ENCODE data around the gene ALKBH4.

DNA sequence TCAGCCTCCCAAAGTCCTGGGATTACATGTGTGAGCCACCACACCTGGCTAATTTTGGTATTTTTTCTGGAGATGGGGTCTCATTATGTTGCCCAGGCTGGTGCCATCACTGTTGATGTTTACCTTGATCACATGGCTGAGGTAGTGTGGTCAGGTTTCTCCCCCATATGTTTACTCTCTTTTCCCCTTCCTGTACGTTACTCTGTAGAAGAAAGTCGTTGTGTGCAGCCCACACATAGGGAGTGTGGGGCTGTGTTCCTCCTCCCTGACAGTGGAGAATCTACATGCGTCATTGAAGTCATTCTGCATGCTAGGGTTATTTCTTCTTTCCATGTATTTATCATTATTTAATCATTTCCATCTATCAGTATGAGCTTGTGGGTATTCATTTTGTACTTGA lies 47.6 kb downstream of the ALKBH4 start:
- TF ChIP-seq BCL11A (IDR thresholded peaks at IDR 0.05; ENCODE audit: low read depth in 2 of 2, low read length in 2 of 2) (no peak), JUN (IDR thresholded peaks at IDR 0.05; ENCODE audit: low read depth, low read length) (no peak), TAF1 (IDR thresholded peaks at IDR 0.05; ENCODE audit: low read depth, low read length) (no peak), EP300 (IDR thresholded peaks at IDR 0.05; ENCODE audit: borderline replicate concordance in 1 of 2, low read depth in 2 of 2, low read length in 2 of 2) (no peak)
- TF ChIP-seq, protein P1, sequence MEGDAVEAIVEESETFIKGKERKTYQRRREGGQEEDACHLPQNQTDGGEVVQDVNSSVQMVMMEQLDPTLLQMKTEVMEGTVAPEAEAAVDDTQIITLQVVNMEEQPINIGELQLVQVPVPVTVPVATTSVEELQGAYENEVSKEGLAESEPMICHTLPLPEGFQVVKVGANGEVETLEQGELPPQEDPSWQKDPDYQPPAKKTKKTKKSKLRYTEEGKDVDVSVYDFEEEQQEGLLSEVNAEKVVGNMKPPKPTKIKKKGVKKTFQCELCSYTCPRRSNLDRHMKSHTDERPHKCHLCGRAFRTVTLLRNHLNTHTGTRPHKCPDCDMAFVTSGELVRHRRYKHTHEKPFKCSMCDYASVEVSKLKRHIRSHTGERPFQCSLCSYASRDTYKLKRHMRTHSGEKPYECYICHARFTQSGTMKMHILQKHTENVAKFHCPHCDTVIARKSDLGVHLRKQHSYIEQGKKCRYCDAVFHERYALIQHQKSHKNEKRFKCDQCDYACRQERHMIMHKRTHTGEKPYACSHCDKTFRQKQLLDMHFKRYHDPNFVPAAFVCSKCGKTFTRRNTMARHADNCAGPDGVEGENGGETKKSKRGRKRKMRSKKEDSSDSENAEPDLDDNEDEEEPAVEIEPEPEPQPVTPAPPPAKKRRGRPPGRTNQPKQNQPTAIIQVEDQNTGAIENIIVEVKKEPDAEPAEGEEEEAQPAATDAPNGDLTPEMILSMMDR (IDR thresholded peaks at IDR 0.05; ENCODE audit: control extremely low read depth in 1 of 3, insufficient read depth in 1 of 3, low read depth in 1 of 3, low read length in 3 of 3), result no peak
